Uterus (tissue), 4 donors: Measurements from ENCODE around the gene USP22. TPM values are rescaled to one million over a fixed set of nuclear protein-coding genes. Genes with fewer than 3 reads are reported as not detected.

Experiments
- DNase-seq, 2 donors: peaks; one replicate each; pipeline ENCODE4 v3.0.0-alpha.2; 2019 to 2020
- H3K27ac ChIP-seq, 2 donors: fragments of 200-600 bp; sonication (generic); 1 replicate in 1 of 2; 2 replicates in 1 of 2; pipeline ENCODE4 v1.5.1; 2016 to 2018
- H3K27me3 ChIP-seq, 2 donors: fragments of 200-600 bp; sonication (generic); one replicate each; pipeline ENCODE4 v1.5.1; 2018 to 2019; ENCODE audit warnings: control low read depth in 1 of 2
- H3K36me3 ChIP-seq, 2 donors: fragments of 200-600 bp; sonication (generic); one replicate each; pipeline ENCODE4 v1.5.1; 2019; ENCODE audit warnings: control low read depth in 1 of 2
- H3K4me1 ChIP-seq, 2 donors: fragments of 200-600 bp; sonication (generic); one replicate each; pipeline ENCODE4 v1.5.1; 2018 to 2019; ENCODE audit warnings: control low read depth in 1 of 2
- H3K4me3 ChIP-seq, 2 donors: fragments of 200-600 bp; sonication (generic); 1 replicate in 1 of 2; 2 replicates in 1 of 2; pipeline ENCODE4 v1.5.1; 2018 to 2019; ENCODE audit warnings: mild to moderate bottlenecking in 1 of 2
- H3K9me3 ChIP-seq, 2 donors: fragments of 200-600 bp; sonication (generic); one replicate each; pipeline ENCODE4 v1.5.1; 2019; ENCODE audit warnings: control low read depth in 1 of 2
- CTCF ChIP-seq, 4 experiments: fragments of 200-600 bp in 2 of 4; fragments of 450-650 bp in 2 of 4; sonication (generic) in 2 of 4; IDR thresholded peaks; one replicate each; pipeline ENCODE4 v1.5.1; 2016 to 2019; ENCODE audit warnings: antibody characterized with exemption in 4 of 4, mild to moderate bottlenecking in 2 of 4, moderate library complexity in 1 of 4
- POLR2A ChIP-seq, 2 donors: fragments of 450-650 bp; IDR thresholded peaks; one replicate each; pipeline ENCODE4 v1.6.1; 2016; ENCODE audit warnings: antibody characterized with exemption in 2 of 2, mild to moderate bottlenecking in 1 of 2, moderate library complexity in 1 of 2
- intact Hi-C: fragments of 100-400 bp; cut with DNase I; formaldehyde crosslinking; loops from one replicate; pipeline ENCODE4 v1.15.1; 2023; ENCODE audit warnings: low total_unique reads
- total RNA-seq, 4 donors: library from RNA; depleted of rRNA in 3 of 4; stranded (reverse); fragments of >200 nt in 3 of 4; gene quantifications; one replicate each; pipeline versions ENCODE4 v1.1.0 to v1.2.4, GENCODE V29; 2014 to 2023
- donor health status: DM: yes; HTN: yes; CAD: no.

Gene USP22
- total RNA-seq, 4 donors from 2014 or later = 110 to 299 (median 189) TPM

GRCh38 chr17:20975566-20975965 lies 67.2 kb downstream of the USP22 start:
- Histone ChIP-seq H3K36me3 (no peaks in the 10 kb centered on the region), H3K4me1 (no peaks in the 10 kb centered on the region), H3K27me3 (no peaks in the 10 kb centered on the region), H3K9me3 (no peaks in the 10 kb centered on the region), H3K27ac (no peak overlapping the region), H3K4me3 (no peak overlapping the region)
- DNase-seq = no peak
- intact Hi-C loops = no loop called here
- TF ChIP-seq POLR2A (IDR thresholded peaks at IDR 0.05) = no peak
- TF ChIP-seq CTCF (IDR thresholded peaks at IDR 0.05) = no peak

- Histone ChIP-seq H3K9me3 (no peaks in the 10 kb centered on the region), H3K4me1 (no peaks in the 10 kb centered on the region), H3K27me3 (no peaks in the 10 kb centered on the region), H3K4me3 (no peak overlapping the region), H3K27ac (no peak overlapping the region), H3K36me3 (no peaks in the 10 kb centered on the region)
- intact Hi-C loops = no loop called here
- TF ChIP-seq CTCF (IDR thresholded peaks at IDR 0.05) = no peak
- no peak for TF ChIP-seq POLR2A (IDR thresholded peaks at IDR 0.05)
- no peak for DNase-seq
These were observed 72.5 kb downstream of the USP22 start for GRCh38 chr17:20970329-20970728.

- no peak overlapping the region for H3K27ac ChIP-seq
- intact Hi-C loops = no loop called here
- no peak for TF ChIP-seq CTCF (IDR thresholded peaks at IDR 0.05)
- no peak for TF ChIP-seq POLR2A (IDR thresholded peaks at IDR 0.05)
- no peaks in the 10 kb centered on the region for H3K4me1 ChIP-seq
- no peak for DNase-seq
- no peak overlapping the region for H3K4me3 ChIP-seq
- H3K27me3 ChIP-seq = no peaks in the 10 kb centered on the region
- H3K36me3 ChIP-seq = no peaks in the 10 kb centered on the region
- no peaks in the 10 kb centered on the region for H3K9me3 ChIP-seq
These were observed 73.7 kb downstream of the USP22 start for GRCh38 chr17:20968913-20969616.

GRCh38 chr17:20967776-20968175 lies 75.0 kb downstream of the USP22 start:
- Histone ChIP-seq H3K4me1 (no peaks in the 10 kb centered on the region), H3K27me3 (no peaks in the 10 kb centered on the region), H3K4me3 (no peak overlapping the region), H3K9me3 (no peaks in the 10 kb centered on the region), H3K27ac (no peak overlapping the region), H3K36me3 (no peaks in the 10 kb centered on the region)
- intact Hi-C loops = no loop called here
- no peak for TF ChIP-seq POLR2A (IDR thresholded peaks at IDR 0.05)
- no peak for TF ChIP-seq CTCF (IDR thresholded peaks at IDR 0.05)
- DNase-seq = no peak

GRCh38 chr17:20966870-20967269 lies 75.9 kb downstream of the USP22 start:
- H3K27ac ChIP-seq = no peak overlapping the region
- no peaks in the 10 kb centered on the region for H3K4me1 ChIP-seq
- H3K4me3 ChIP-seq = no peak overlapping the region
- intact Hi-C loops = no loop called here
- H3K9me3 ChIP-seq = no peaks in the 10 kb centered on the region
- TF ChIP-seq POLR2A (IDR thresholded peaks at IDR 0.05) (no peak), CTCF (IDR thresholded peaks at IDR 0.05) (no peak)
- no peaks in the 10 kb centered on the region for H3K27me3 ChIP-seq
- H3K36me3 ChIP-seq = no peaks in the 10 kb centered on the region
- DNase-seq = no peak
